ENCODE results near the gene PRR16. TPM values are rescaled to one million over a fixed set of nuclear protein-coding genes. Genes with fewer than 3 reads are reported as not detected.

PRR16 gene
- total RNA-seq, 2 donors from 2014 or later, result 3.5 to 13.4 TPM

GRCh38 chr5:120600639-120601038, 136.5 kb downstream of the PRR16 start:
- DNase-seq (ENCODE audit: low spot score), result no peak
- WGBS, result 65% methylated on average over 4 of the region's 4 CpGs
- Histone ChIP-seq H3K4me1 (replicated peaks) (no peaks in the 10 kb centered on the region), H3K36me3 (no peaks in the 10 kb centered on the region), H3K9me3 (no peaks in the 10 kb centered on the region), H3K4me3 (no peak overlapping the region), H3K27me3 (replicated peaks; ENCODE audit: insufficient read depth) (no peaks in the 10 kb centered on the region), H3K27ac (no peak overlapping the region)
- TF ChIP-seq CTCF (IDR thresholded peaks at IDR 0.05) (no peak), POLR2A (IDR thresholded peaks at IDR 0.05) (no peak)
- intact Hi-C loops (cut with DNase I), result no loop called here

GRCh38 chr5:120602033-120602432, 137.9 kb downstream of the PRR16 start:
- H3K27me3 ChIP-seq (replicated peaks; ENCODE audit: insufficient read depth), result no peaks in the 10 kb centered on the region
- DNase-seq (ENCODE audit: low spot score), result no peak
- no peaks in the 10 kb centered on the region for H3K4me1 ChIP-seq (replicated peaks)
- intact Hi-C loops (cut with DNase I), result no loop called here
- H3K27ac ChIP-seq, result no peak overlapping the region
- WGBS, result 94% methylated on average over 1 of the region's 1 CpG
- TF ChIP-seq POLR2AphosphoS5 (IDR thresholded peaks at IDR 0.05) (no peak), CTCF (IDR thresholded peaks at IDR 0.05) (no peak), POLR2A (IDR thresholded peaks at IDR 0.05) (no peak)
- no peaks in the 10 kb centered on the region for H3K9me3 ChIP-seq
- H3K36me3 ChIP-seq, result no peaks in the 10 kb centered on the region
- H3K4me3 ChIP-seq, result no peak overlapping the region

- intact Hi-C loops (cut with DNase I), result no loop called here
- Histone ChIP-seq H3K4me1 (replicated peaks) (no peaks in the 10 kb centered on the region), H3K4me3 (no peak overlapping the region), H3K9me3 (no peaks in the 10 kb centered on the region), H3K36me3 (no peaks in the 10 kb centered on the region), H3K27me3 (replicated peaks; ENCODE audit: insufficient read depth) (no peaks in the 10 kb centered on the region), H3K27ac (no peak overlapping the region)
- WGBS, result 89% methylated on average over 2 of the region's 2 CpGs
- DNase-seq (ENCODE audit: low spot score), result no peak
- TF ChIP-seq POLR2A (IDR thresholded peaks at IDR 0.05), result no peak
- TF ChIP-seq POLR2AphosphoS5 (IDR thresholded peaks at IDR 0.05), result no peak
- TF ChIP-seq CTCF (IDR thresholded peaks at IDR 0.05), result no peak
Observed at GRCh38 chr5:120604884-120605283, 140.8 kb downstream of the PRR16 start.

GRCh38 chr5:120605325-120606079, 141.4 kb downstream of the PRR16 start:
- 84% methylated on average over 1 of the region's 1 CpG for WGBS
- no peaks in the 10 kb centered on the region for H3K27me3 ChIP-seq (replicated peaks; ENCODE audit: insufficient read depth)
- H3K27ac ChIP-seq, result no peak overlapping the region
- H3K36me3 ChIP-seq, result no peaks in the 10 kb centered on the region
- TF ChIP-seq POLR2AphosphoS5 (IDR thresholded peaks at IDR 0.05), result no peak
- no peak for TF ChIP-seq CTCF (IDR thresholded peaks at IDR 0.05)
- no peak for TF ChIP-seq POLR2A (IDR thresholded peaks at IDR 0.05)
- no peak for DNase-seq (ENCODE audit: low spot score)
- intact Hi-C loops (cut with DNase I), result no loop called here
- no peak overlapping the region for H3K4me3 ChIP-seq
- no peaks in the 10 kb centered on the region for H3K4me1 ChIP-seq (replicated peaks)
- H3K9me3 ChIP-seq, result no peaks in the 10 kb centered on the region

DNA sequence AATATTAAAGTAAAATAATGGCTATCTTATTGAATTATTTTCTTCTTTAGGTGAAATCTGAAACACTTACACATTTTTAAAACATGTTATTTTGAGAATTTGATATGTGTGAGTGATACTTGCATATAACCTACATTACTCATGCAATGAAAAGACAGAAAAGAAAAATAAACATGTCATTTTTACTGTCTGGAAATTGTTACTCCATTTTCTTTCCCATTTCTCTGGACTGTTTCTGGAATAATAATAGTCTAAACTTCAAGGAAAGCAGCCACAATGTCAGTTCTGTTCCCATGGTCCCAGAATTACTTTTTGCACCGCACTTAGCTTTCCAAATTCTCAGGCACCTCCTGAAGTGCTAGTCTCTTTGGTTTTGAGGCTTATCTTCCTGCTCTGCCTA, 145.5 kb downstream of the PRR16 start:
- TF ChIP-seq POLR2AphosphoS5 (IDR thresholded peaks at IDR 0.05), result no peak
- TF ChIP-seq CTCF (IDR thresholded peaks at IDR 0.05), result no peak
- no peak overlapping the region for H3K27ac ChIP-seq
- no peaks in the 10 kb centered on the region for H3K36me3 ChIP-seq
- intact Hi-C loops (cut with DNase I), result no loop called here
- H3K4me1 ChIP-seq (replicated peaks), result no peaks in the 10 kb centered on the region
- WGBS, result 96% methylated on average over 1 of the region's 1 CpG
- DNase-seq (ENCODE audit: low spot score), result no peak
- H3K27me3 ChIP-seq (replicated peaks; ENCODE audit: insufficient read depth), result no peaks in the 10 kb centered on the region
- H3K9me3 ChIP-seq, result no peaks in the 10 kb centered on the region
- no peak overlapping the region for H3K4me3 ChIP-seq
